TTC549 (cell line): ENCODE data around the gene RNU1-4.
"Not testable (repeated sequence)": the region's sequence is repeated elsewhere in the genome, so short reads cannot be mapped to it uniquely, and the experiment has no call there.

Experiments
- FAIRE-seq: peaks from 2 replicates; lab custom pipeline; 2012; peaks lifted over from hg19 to GRCh38; lab: Jason Lieb, UNC

Gene RNU1-4

DNA sequence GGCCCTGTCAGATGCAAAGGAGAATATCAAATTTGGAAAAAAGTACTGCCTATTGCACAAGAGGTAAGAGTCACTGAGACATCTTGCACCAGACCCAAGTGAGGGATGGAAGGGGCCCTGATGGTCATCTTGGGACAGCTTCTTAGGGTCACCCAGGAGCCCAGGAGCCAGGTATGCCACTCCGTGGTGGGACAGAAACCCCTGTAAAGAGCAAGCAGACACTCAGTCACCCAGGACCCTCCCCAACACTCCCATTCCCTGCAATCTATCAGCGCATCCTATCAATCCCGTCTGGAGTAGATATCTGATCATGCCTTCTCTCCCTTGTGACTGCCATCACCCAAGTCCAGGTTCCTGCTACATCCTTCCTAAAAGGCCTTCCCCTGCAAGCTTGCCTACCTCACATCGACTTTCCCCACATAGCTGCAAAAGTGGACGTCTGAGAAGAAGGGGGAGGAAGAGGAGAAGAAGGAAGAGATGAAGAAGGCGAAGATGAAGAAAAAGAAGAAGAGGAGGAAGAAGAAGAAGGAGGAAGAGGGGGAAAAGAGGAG, 30.7 kb downstream of the RNU1-4 start:
- FAIRE-seq = not testable (repeated sequence)

DNA sequence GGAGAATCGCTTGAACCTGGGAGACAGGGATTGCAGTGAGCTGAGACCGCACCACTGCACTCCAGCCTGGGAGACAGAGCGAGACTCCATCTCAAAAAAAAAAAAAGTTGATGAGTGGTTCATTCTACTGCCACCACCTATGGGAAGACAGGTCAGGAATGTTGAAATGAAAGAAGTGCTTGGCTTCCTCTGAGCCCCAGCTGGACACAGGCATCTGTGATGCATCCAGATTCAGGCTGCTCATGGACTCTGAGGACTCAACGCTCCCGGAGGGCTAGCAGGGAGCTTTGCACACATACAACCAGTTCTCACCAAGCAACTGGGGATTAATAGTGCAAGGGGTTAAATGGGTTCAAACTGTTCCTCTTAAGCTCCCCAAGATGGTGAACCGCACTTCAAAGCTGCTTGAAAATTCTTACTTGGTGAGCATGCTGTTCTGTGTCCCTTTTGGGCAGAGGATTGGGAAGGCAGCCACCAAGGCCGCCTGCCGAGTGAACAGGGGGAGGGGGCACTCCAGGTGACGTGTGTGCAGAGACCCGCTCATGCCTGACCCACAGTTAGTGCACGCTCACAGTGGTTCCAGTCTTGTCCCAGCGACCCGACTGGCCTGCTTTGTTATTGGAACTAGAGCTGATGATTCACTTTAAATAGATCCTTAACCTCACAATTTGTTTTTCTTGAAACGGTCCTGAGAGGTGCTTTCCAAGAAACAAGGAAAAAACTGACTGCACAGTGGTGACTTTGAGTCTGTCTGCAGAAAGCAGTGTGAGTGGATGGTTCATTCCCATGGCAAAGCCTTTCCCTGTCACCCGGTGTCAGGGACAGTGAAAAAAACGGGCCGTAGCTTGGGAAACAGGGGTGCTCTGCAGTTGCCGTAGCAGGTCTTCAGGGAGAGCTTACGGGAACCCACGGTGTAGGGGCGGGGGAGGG, 32.2 kb downstream of the RNU1-4 start:
- FAIRE-seq = not testable (repeated sequence)

DNA sequence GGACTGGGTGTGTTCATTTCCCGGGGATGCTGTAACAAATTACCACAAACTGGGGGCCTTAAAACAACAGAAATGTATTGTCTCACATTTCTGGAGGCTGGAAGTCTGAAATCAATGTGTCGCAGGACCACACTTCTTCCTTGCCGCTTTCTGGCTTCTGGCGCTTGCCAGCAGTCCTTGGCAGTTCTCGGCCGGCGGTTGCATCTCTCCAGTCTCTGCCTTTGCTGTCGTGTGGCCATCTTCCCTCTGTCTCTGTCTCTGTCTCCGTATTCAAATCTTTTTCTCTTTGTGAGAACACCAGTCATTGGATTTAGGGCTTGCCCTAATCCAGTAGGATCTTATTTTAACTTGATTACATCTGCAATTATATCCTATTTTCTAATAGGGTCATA, 32.9 kb downstream of the RNU1-4 start:
- FAIRE-seq = not testable (repeated sequence)

DNA sequence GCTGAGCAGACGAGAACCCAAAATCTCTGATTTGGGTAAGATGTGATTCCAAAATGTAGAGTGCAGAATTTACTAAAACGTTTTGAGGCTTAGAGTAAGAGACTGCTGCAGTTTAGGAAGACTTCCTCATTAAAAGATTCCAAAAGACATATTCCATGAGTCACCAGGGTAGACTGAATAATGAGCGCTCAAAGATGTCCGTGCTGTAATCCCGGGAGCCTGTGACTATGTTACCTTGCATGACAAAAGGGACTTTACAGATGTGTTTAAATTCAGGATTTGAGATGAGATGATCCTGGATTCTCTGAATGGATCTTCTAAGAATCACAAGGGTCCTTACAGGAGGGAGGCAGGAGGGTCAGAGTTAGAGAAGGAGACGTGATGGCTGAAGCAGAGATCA, 33.4 kb downstream of the RNU1-4 start:
- FAIRE-seq = not testable (repeated sequence)

DNA sequence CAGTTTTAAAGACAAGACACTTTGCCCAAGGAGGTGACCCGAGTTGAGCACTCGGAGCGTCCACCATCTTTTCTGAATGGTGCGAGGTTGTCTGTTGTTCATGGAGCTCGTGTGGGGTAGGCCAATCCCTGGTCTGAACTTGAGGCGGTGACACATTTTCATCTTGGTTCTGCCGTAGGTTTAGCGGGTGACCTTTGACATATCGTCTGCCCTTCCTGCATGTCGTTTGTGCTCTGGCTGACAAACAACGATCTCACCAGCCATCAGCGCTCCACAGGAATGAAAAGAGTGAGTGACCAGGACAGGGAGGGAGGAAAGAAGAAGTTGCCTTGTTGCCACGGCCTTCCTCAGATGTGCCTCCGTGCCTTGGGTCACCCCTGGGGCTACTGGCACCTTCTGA, 34.5 kb downstream of the RNU1-4 start:
- FAIRE-seq = not testable (repeated sequence)

DNA sequence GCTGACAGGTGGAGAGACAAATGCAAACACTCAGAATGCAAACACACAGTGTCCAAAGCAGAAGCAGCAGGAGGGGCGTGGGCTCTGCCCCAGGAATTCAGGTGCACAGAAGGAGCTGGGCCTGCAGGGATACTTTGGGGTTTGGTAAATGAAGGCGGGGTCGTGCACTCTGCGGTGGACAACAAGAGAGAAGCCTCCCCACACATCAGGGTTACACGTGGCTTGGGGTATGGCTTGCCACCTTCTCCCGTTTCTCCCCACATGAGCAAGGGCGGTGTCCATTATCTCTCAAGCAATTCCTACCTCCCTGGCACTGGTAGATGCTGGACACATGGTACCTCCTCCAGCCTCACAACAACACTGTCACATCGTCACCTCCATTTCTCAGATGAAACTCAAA, 35.0 kb downstream of the RNU1-4 start:
- FAIRE-seq = not testable (repeated sequence)

DNA sequence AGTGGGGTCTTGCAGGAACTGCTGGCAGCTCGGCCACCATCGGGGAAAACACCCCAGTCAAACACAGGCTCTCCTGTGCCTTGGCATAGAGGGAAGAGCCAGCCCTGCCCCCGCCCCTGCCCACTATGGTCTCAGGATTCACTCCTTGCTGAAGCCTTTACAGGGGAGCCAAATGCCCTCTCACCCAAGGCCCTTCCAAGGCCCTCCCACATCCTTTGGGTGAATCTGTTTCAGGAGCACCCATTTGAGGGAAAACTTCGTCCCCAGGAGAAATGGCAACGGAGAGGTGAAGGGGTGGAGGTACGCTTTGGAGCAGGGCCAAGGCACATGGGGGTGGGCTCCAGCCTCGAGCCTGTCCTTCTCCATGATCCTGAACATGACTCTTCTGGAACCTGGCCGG, 35.9 kb downstream of the RNU1-4 start:
- FAIRE-seq = not testable (repeated sequence)

DNA sequence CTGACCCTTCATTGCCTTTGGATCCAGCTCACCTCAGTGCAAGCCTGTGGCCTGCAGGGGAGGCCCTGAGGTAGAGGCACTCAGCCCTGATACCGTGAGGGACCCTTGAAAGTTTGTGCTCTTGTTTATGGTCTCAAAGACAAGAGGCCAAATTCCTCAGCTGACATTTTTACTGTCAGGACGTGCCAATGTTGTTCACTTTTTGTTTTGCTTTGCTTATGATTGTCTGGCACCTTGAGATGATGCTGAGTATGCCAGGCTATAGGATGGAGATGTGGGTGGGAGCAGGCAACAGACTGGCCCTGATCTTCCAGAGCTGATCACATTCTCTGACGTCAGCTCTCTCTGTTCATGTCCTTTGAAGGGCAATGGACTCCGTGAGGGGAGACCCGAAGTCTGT, 36.5 kb downstream of the RNU1-4 start:
- not testable (repeated sequence) for FAIRE-seq

DNA sequence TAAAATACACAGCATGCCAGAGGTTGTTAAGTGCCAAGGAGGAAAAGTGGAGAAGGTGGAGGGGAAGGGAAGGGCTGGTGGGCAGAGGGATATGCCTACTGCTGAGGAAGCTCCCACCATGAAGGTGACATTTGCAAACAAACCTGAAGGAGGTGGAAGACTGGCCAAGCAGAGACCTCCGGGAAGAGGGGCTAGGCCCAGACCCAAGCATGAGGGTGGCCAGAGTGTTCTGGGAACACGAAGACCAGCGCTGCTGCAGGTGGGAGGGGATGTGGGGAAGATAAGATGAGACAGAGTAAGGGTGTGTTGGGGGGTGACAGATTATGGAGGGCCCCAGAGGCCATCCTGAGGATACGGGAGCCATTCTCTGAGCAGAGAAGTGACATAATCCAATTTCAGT, 37.5 kb downstream of the RNU1-4 start:
- not testable (repeated sequence) for FAIRE-seq

DNA sequence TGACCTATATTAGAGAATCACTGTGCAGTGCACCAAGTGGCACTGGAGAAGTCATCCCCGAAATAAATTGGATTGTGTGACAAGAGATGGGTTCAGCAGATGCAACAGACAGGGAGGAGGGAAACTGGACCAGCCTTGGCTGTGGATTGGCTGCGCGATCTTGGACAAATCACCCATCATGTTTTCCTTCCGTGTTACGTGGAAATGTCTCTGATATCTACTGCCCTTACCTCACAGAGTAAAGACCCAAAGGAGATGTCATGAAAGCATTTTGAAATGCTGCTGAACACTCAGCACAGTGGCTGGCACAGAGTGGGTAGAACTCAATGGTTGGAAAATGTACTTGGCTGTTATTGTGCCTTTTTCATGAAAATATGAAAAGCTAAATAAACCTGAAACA, 39.2 kb downstream of the RNU1-4 start:
- FAIRE-seq = not testable (repeated sequence)

DNA sequence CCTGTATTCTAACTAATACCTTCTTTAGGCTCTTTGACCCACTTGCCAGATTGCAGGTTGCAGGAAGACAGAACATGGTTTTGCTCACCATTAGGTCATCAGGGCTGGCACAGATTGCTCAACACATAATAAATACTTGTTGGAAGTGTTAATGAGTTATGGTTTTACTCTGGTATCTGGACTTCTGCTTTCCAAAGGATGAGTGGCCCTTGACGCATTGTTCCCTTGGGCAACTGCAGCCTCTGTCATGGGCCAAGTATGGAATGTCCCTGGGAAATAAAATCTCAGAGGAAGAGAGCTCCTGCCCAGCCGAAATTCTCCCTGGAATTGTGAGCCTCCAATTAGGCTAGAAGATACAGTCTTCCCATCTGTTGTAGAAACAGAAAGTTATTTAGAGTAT, 40.7 kb downstream of the RNU1-4 start:
- not testable (repeated sequence) for FAIRE-seq

DNA sequence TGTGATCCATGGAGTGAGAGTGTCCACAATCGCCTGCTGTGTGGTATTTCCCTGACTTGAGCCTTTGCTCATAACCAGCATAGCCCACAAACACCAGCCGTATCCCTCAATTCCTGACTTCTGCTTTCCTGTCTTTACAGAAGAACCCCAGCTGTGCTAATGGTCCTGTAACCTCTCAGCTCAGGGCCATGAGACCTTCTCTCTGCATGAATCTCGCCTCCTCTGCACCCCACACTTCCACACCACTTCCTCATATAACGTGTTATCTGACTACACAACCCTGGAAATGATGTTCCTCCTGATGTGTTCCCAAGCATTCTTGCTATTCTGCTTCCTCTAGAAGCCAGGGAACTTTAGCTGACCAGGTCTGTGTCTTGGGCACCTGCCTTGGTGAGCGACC, 41.3 kb downstream of the RNU1-4 start:
- FAIRE-seq = not testable (repeated sequence)

DNA sequence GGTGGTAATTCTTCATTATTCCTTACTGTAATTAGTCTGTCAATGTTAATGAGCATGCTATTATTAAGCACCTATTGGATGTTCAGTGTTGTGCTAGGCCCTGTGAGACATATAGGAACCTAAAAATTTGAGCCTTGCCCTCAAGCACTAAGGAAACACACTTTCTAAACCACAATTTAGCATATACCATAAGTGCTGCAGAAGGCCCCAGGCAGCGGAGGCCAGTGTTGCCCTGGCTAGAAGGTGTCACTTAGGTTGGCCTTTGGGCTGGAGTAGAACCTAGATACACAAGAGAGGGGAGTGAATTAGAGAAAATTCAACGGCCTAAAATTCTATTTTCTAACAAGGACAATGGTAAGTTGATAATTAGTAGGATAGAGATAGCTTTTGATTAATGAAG, 44.6 kb downstream of the RNU1-4 start:
- FAIRE-seq = not testable (repeated sequence)

DNA sequence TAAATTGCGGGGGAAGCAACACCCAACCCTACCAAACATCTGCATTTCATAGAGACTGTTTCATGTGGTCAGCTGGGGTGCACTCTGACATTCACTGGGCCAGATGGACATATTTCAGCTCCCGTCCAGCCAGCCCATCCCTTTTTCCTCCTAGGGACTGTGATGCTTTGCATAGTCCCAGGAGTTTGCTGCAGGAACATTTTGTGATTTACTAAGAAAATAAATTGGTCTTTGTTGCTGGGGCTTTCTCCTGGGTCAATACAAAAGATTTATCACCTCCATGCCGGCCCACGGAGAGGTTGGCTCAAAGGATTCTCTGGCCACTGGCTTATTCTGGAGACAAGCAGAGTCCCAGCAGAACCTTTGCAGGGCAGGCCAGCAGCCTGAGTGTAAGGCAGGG, 46.0 kb downstream of the RNU1-4 start:
- not testable (repeated sequence) for FAIRE-seq

DNA sequence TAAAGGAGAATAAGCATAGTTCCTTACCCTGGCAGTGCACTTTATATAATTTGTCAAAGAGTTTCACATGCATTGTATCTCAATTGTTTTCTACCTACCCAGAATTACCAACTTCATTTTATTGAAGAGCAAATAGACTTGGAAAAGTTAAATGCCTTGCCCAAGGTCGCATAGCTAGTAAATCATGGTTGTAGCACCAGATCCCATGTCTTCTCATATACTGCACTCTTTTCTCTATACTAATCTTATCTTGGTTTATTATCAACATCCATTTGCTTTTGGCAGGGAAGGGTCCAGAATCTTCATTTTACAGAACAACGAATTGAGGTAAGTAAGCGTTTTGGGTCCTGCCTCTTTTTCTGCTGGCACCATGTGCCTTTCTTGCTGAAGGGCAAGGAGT, 46.9 kb downstream of the RNU1-4 start:
- not testable (repeated sequence) for FAIRE-seq

DNA sequence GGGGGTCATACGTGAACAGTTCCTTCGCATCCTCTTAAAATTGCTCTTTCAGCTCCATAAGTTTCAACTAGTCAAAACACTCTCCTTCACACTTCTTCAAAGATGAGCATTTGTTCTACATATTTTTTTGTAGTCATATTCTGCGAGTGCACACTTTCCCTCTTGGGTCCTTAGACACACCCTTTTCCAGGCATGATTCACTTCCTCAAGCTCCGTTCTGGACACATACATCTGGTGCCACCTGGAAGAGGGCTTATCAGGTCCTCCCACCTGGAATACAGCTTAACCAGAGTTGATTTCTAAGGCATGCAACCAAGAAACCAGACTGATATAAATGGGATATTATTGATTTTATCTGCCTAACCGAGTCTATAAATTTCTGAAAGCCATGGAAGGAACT, 47.4 kb downstream of the RNU1-4 start:
- FAIRE-seq = not testable (repeated sequence)
